ENCODE data around the gene NT5DC4.

DNA sequence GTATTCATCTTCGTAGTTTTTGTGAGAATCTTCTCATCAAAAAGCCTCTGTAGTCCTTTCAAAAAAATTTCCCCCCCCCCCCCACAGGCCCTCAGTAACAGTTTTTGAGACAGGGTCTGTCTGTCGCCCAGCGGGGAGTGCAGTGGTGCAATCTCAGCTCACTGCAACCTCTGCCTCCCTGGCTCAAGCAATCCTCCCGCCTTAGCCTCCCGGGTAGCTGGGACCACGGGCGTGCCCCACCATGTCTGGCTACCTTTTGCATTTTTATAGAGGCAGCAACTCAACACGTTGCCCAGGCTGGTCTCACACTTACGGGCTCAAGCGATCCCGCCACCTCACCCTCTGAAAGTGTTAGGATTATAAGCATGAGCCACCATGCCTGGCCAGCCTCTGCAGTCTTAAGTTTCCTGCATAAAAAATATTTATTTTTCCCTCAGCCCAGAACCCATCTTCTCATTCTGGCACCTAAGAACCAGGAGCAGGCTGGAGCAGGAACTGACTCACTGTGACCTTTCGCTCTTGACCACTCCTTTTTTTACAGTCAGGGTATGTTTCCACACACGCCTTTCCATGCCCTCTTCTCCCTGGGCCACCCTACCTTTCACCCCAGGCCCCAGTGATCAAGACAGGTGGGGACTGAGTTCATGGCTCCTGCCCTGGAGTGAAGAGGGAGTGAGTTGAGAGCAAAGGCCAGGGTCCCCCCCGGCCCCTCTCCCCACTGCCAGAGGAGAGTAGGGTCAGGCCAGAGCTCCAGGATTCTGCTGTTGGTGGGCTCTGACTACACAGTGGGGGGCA, 32.5 kb upstream of the NT5DC4 start:
- TF ChIP-seq ZNF8 (CRISPR knock-in tag; IDR thresholded peaks at IDR 0.05) (no peak), ZNF70 (CRISPR knock-in tag; IDR thresholded peaks at IDR 0.05) (no peak), CSDC2 (CRISPR knock-in tag; IDR thresholded peaks at IDR 0.05) (no peak), ZFP30 (CRISPR knock-in tag; IDR thresholded peaks at IDR 0.05) (no peak), PPARA (CRISPR knock-in tag; IDR thresholded peaks at IDR 0.05; ENCODE audit: borderline replicate concordance) (no peak), TCF4 (CRISPR knock-in tag; IDR thresholded peaks at IDR 0.05; ENCODE audit: borderline replicate concordance) (no peak)
- TF ChIP-seq, protein P1, sequence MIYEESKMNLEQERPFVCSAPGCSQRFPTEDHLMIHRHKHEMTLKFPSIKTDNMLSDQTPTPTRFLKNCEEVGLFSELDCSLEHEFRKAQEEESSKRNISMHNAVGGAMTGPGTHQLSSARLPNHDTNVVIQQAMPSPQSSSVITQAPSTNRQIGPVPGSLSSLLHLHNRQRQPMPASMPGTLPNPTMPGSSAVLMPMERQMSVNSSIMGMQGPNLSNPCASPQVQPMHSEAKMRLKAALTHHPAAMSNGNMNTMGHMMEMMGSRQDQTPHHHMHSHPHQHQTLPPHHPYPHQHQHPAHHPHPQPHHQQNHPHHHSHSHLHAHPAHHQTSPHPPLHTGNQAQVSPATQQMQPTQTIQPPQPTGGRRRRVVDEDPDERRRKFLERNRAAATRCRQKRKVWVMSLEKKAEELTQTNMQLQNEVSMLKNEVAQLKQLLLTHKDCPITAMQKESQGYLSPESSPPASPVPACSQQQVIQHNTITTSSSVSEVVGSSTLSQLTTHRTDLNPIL (CRISPR knock-in tag; IDR thresholded peaks at IDR 0.05; ENCODE audit: low read depth): no peak

Data from SK-N-SH treated with all-trans-retinoic acid at 6 μM for 48 hours (cell line).